Urinary bladder (tissue), 4 donors: ENCODE data around the gene AGMO. TPM values are rescaled to one million over a fixed set of nuclear protein-coding genes. Genes with fewer than 3 reads are reported as not detected.

Source experiments
- DNase-seq: peaks from one replicate; pipeline ENCODE4 v3.0.0-alpha.2; 2015; ENCODE audit errors: extremely low spot score
- H3K27ac ChIP-seq: one replicate; pipeline ENCODE4 v1.5.1; 2013; ENCODE audit warnings: low read depth, mild to moderate bottlenecking, moderate library complexity
- H3K36me3 ChIP-seq: one replicate; pipeline ENCODE4 v1.6.1; 2013; ENCODE audit warnings: mild to moderate bottlenecking, moderate library complexity; ENCODE audit not compliant: insufficient read depth
- H3K4me1 ChIP-seq: one replicate; pipeline ENCODE4 v1.6.1; 2013; ENCODE audit warnings: mild to moderate bottlenecking, moderate library complexity; ENCODE audit not compliant: insufficient read depth
- H3K4me3 ChIP-seq: one replicate; pipeline ENCODE4 v1.5.1; 2013; ENCODE audit warnings: low read depth, low read length
- WGBS: extraction: QIAGEN DNeasy Blood & Tissue Kit; methylation state at CpG from one replicate; pipeline ENCODE4 v1.1.7; 2013; 5-methylcytosine and 5-hydroxymethylcytosine counted together
- polyA plus RNA-seq: library from polyadenylated mRNA; stranded (reverse); fragments of 200-250 nt; gene quantifications from one replicate; pipeline ENCODE4 v1.2.3, GENCODE V29; 2013
- total RNA-seq: library from RNA; depleted of rRNA; stranded (reverse); fragments of >200 nt; gene quantifications from one replicate; pipeline ENCODE4 v1.2.3, GENCODE V29; 2014
- donor health status: healthy with polysubstance abuse.
- donor health status: healthy.

AGMO gene
- total and polyA plus RNA-seq, 2 donors = 0.58 to 1.1 TPM

DNA sequence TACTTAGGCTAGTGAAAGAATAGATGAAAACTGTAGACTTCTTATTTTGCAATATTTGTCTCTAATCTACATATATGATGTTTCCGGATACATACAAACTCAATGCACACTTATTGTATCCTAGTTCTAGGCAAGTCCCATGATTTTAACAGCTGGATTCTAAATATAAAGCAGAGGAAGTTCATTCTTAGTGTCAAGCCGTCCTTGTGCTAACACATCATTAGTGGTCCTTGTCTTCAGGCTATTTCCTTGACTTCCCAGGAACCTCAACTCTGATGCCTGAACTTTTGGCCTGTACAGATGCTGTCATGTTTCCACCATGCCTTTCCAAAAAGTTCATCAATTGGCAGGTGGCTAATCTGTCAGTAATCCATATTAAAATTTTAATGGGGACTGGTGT lies 357.4 kb downstream of the AGMO start:
- no peak overlapping the region for H3K4me3 ChIP-seq
- H3K4me1 ChIP-seq = no peaks in the 10 kb centered on the region
- no peak for DNase-seq
- no peaks in the 10 kb centered on the region for H3K36me3 ChIP-seq
- 75% methylated on average over 2 of the region's 2 CpGs for WGBS
- H3K27ac ChIP-seq = no peak overlapping the region

DNA sequence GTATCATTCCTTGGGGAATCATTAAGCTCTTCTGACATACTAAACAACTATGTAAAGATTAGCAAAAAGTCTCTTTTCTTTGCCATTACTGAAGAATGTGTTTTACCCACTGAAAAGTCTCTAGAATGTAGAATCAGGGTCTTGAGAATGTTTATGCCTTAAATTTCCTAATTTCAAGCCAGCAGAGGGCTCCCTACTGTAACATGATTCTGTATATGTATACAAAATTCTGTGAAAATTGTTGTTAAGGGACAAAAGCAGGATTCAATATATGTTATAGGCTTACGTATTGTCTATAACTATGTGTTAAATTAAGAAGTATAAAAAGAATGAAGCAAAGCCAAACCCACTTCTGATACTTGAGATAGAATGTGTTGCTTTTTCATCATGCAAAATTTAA lies 362.3 kb downstream of the AGMO start:
- Histone ChIP-seq H3K4me3 (no peak overlapping the region), H3K36me3 (no peaks in the 10 kb centered on the region), H3K27ac (no peak overlapping the region), H3K4me1 (no peaks in the 10 kb centered on the region)
- 77% methylated on average over 1 of the region's 1 CpG for WGBS
- DNase-seq = no peak

DNA sequence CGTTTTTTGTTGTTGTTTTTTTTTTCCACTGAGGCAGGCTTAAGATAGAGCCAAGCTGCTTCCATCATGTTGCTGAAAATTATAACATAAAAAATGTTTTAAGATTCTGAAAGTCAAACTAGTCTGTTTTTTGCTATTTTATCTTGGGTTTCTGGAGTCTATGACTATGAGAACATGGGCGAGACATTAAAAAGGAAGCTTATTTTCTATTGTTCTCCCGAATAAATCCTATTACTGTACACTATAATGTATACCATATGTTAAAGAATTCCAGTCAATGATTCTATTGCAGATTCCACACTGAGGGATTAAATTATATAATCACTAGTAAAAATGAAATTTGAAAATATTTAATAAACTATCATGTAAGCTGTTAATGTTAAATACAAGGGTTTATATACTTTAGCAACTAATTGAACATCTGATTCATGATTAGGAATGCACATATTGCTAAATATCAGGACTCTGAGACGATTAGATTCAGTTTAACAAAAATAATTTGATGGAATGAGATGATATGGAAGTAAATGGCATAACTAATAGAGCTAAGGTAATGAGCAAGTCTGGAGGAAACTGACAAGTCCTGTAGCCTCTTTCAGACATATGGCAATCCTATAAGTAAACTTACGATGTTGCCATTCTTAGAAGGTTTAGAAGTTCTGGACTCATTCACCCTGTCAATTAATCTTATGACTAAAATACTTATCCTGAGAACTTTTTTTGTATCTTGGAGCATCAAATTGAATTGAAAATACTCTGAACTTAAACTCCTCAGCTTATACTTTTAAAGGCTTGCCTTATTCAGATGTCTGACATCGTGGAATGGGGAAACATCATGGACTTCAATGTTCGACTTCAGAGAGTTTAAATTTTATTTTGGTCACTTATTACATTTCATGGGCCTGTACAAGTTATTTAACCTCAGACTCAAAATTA lies 364.5 kb downstream of the AGMO start:
- H3K36me3 ChIP-seq = no peaks in the 10 kb centered on the region
- H3K4me1 ChIP-seq = no peaks in the 10 kb centered on the region
- no peak overlapping the region for H3K27ac ChIP-seq
- H3K4me3 ChIP-seq = no peak overlapping the region
- WGBS = 80% methylated on average over 7 of the region's 7 CpGs
- DNase-seq = no peak

GRCh38 chr7:15178065-15178464 lies 383.8 kb downstream of the AGMO start:
- Histone ChIP-seq H3K27ac (no peak overlapping the region), H3K4me1 (no peaks in the 10 kb centered on the region), H3K4me3 (no peak overlapping the region), H3K36me3 (no peaks in the 10 kb centered on the region)
- no peak for DNase-seq
- WGBS = 95% methylated on average over 1 of the region's 1 CpG

- H3K36me3 ChIP-seq = no peaks in the 10 kb centered on the region
- no peak overlapping the region for H3K27ac ChIP-seq
- DNase-seq = no peak
- WGBS = 52% methylated on average over 4 of the region's 4 CpGs
- H3K4me3 ChIP-seq = no peak overlapping the region
- H3K4me1 ChIP-seq = no peaks in the 10 kb centered on the region
Observed at GRCh38 chr7:15176089-15176488, 385.7 kb downstream of the AGMO start.

- Histone ChIP-seq H3K27ac (no peak overlapping the region), H3K4me3 (no peak overlapping the region), H3K4me1 (no peaks in the 10 kb centered on the region), H3K36me3 (no peaks in the 10 kb centered on the region)
- 52% methylated on average over 1 of the region's 1 CpG for WGBS
- DNase-seq = no peak
Observed at GRCh38 chr7:15175152-15175551, 386.7 kb downstream of the AGMO start.

DNA sequence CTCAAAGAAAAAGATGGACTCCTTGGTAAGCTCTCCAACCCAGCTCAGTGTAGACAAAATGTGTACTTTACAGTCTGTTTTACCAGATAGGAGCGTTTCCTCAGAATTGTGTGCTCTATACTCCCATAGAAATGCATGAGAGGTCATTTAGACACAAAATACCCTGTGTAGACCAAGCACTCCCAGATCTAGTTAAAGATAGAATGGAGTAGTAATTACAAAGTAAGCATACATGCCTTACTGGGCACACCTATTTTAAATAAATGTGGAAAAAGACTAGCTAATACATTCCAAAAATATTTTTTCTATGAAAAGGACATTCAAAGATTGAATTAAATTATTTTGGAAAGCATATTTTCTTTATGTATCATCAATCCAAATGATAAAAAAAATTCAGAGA lies 387.3 kb downstream of the AGMO start:
- no peak overlapping the region for H3K4me3 ChIP-seq
- H3K36me3 ChIP-seq = no peaks in the 10 kb centered on the region
- no peaks in the 10 kb centered on the region for H3K4me1 ChIP-seq
- H3K27ac ChIP-seq = no peak overlapping the region
- DNase-seq = no peak
- WGBS = 78% methylated on average over 1 of the region's 1 CpG

GRCh38 chr7:15168489-15168888 lies 393.3 kb downstream of the AGMO start:
- no peak for DNase-seq
- Histone ChIP-seq H3K4me3 (no peak overlapping the region), H3K36me3 (no peaks in the 10 kb centered on the region), H3K27ac (no peak overlapping the region), H3K4me1 (no peaks in the 10 kb centered on the region)
- WGBS = 39% methylated on average over 4 of the region's 4 CpGs

DNA sequence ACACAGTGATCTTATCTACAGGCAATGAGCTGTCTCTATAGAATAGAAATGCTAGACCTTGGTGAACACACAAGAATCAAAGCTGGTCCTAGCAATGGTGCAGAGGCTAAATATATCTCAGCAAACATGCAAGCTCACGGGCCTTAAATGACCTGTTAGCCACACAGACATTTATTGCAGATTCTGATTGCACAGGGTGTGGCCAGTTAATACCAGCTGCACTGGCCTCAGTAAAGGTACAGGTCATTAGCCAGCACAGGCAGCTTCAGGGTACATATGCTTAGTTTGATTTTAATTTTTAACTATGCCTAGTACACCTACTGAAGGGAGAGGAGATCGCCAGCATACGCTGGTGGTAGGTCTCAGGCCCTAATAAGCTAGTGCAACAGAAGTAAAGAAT lies 393.9 kb downstream of the AGMO start:
- Histone ChIP-seq H3K4me1 (no peaks in the 10 kb centered on the region), H3K27ac (no peak overlapping the region), H3K36me3 (no peaks in the 10 kb centered on the region), H3K4me3 (no peak overlapping the region)
- 83% methylated on average over 3 of the region's 3 CpGs for WGBS
- DNase-seq = no peak

- WGBS = 100% methylated on average over 1 of the region's 1 CpG
- Histone ChIP-seq H3K4me3 (no peak overlapping the region), H3K27ac (no peak overlapping the region), H3K36me3 (no peaks in the 10 kb centered on the region), H3K4me1 (no peaks in the 10 kb centered on the region)
- no peak for DNase-seq
Observed at GRCh38 chr7:15166620-15167019, 395.2 kb downstream of the AGMO start.

DNA sequence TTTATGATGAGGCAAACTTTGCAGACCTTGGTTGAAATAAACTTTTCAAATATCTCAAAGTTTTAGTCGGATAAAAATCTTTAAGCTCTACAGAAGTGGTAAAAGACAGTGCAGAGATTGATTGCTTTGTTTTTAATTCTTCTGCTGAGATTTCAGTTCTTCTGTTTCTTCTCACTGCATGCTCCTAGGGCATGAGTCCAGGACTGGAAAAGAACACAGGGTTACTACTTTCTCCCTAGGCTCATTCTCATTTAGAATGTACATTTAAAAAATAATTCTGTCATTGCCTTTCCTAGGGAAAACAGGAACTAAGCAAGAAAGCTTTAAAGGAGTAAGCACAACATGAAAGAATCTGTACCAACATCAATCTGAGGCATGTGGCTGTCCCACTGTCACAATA lies 402.6 kb downstream of the AGMO start:
- no peaks in the 10 kb centered on the region for H3K4me1 ChIP-seq
- DNase-seq = peak; percentile 3
- H3K36me3 ChIP-seq = no peaks in the 10 kb centered on the region
- H3K27ac ChIP-seq = no peak overlapping the region
- no peak overlapping the region for H3K4me3 ChIP-seq
- 21% methylated on average over 1 of the region's 1 CpG for WGBS

- Histone ChIP-seq H3K36me3 (no peaks in the 10 kb centered on the region), H3K27ac (no peak overlapping the region), H3K4me3 (no peak overlapping the region), H3K4me1 (no peaks in the 10 kb centered on the region)
- DNase-seq = no peak
- WGBS = 41% methylated on average over 3 of the region's 3 CpGs
Observed at GRCh38 chr7:15158141-15158810, 403.5 kb downstream of the AGMO start.
